K562 (cell line): ENCODE data around the gene CD9. TPM values are rescaled to one million over a fixed set of nuclear protein-coding genes. Genes with fewer than 3 reads are reported as not detected.
"Not testable (repeated sequence)": the region's sequence is repeated elsewhere in the genome, so short reads cannot be mapped to it uniquely, and the experiment has no call there.

Source experiments
- ATAC-seq: fragments of 200-7000 bp; cut with Tn5 transposase; 3 replicates; pipeline ENCODE4 v1.9.1; 2020; ENCODE audit warnings: moderate library complexity
- BruUV-seq: library from RNA; stranded (reverse); fragments of 400-500 nt; replicated peaks from 2 replicates; lab custom pipeline; 2021; lab: Mats Ljungman, UMichigan
- CTCF ChIA-PET: fragments of 300-600 bp; formaldehyde crosslinking; extraction: SDS; loops from one replicate; lab custom pipeline; 2021; ENCODE audit warnings: low intra/inter-chr PET ratio; lab: Yijun Ruan, JAX
- POLR2A ChIA-PET: fragments of 300-600, 350-650 bp; sonication (Branson Sonifier 250); formaldehyde crosslinking; extraction: SDS; loops from one replicate; lab custom pipeline; 2021; ENCODE audit warnings: antibody characterized with exemption, inconsistent platforms; lab: Yijun Ruan, JAX
- DNase-seq, 4 experiments: peaks; one replicate each; pipeline versions ENCODE4 v3.0.0 to v3.0.0-alpha.2; 2011 to 2018; ENCODE audit warnings: low spot score in 3 of 4, mixed read lengths in 3 of 4; ENCODE audit errors: extremely low read depth in 1 of 4
- FAIRE-seq: peaks from 2 replicates; lab custom pipeline; 2011; peaks lifted over from hg19 to GRCh38; lab: Jason Lieb, UNC
- H2AFZ ChIP-seq: 2 replicates; pipeline ENCODE4 v1.6.0; 2011; ENCODE audit warnings: low read depth, low read length, control low read depth, inconsistent platforms
- H3K27ac ChIP-seq: fragments of 200-600 bp; 3 replicates; pipeline ENCODE4 v1.8.0; 2011; ENCODE audit warnings: low read depth, mild to moderate bottlenecking, control low read depth, inconsistent platforms, low read length, moderate library complexity, mixed read lengths; ENCODE audit errors: extremely low read depth
- H3K27me3 ChIP-seq, 2 experiments: fragments of 300-600 bp in 1 of 2; 2 replicates in 1 of 2; 3 replicates in 1 of 2; pipeline versions ENCODE4 v1.6.0 to v1.8.0; 2011; ENCODE audit warnings: inconsistent platforms in 2 of 2, low read length in 2 of 2, mild to moderate bottlenecking in 1 of 2, mixed read lengths in 1 of 2, moderate library complexity in 1 of 2; ENCODE audit not compliant: control insufficient read depth in 2 of 2, insufficient read depth in 2 of 2
- H3K36me3 ChIP-seq: fragments of 300-600 bp; 3 replicates; pipeline ENCODE4 v1.8.0; 2011; ENCODE audit warnings: mild to moderate bottlenecking, low read length, inconsistent platforms; ENCODE audit not compliant: control insufficient read depth, insufficient read depth
- H3K4me1 ChIP-seq, 2 experiments: fragments of 200-600 bp in 1 of 2; replicated peaks in 1 of 2; 2 replicates in 1 of 2; 3 replicates in 1 of 2; pipeline versions ENCODE4 v1.5.1 to v1.8.0; 2011; ENCODE audit warnings: inconsistent platforms in 2 of 2, low read length in 2 of 2, mild to moderate bottlenecking in 1 of 2, mixed read lengths in 1 of 2, moderate library complexity in 1 of 2; ENCODE audit not compliant: control insufficient read depth in 2 of 2, insufficient read depth in 2 of 2
- H3K4me2 ChIP-seq: 2 replicates; pipeline ENCODE4 v1.6.1; 2011; ENCODE audit warnings: low read length, control low read depth, inconsistent platforms, mixed read lengths; ENCODE audit not compliant: insufficient read depth
- H3K4me3 ChIP-seq: fragments of 200-600 bp; sonication (generic), shearing (Covaris generic); 2 replicates; pipeline ENCODE4 v1.5.1; 2016; ENCODE audit warnings: control low read depth, inconsistent platforms
- H3K79me2 ChIP-seq: fragments of 200-600 bp; 3 replicates; pipeline ENCODE4 v1.8.0; 2011; ENCODE audit warnings: low read length, inconsistent platforms; ENCODE audit not compliant: control insufficient read depth, insufficient read depth
- H3K9ac ChIP-seq, 2 experiments: 2 replicates each; pipeline versions ENCODE4 v1.6.0 to v1.6.1; 2011; ENCODE audit warnings: low read depth in 2 of 2, low read length in 2 of 2, control low read depth in 1 of 2, inconsistent platforms in 1 of 2, mild to moderate bottlenecking in 1 of 2, mixed read lengths in 1 of 2; ENCODE audit not compliant: insufficient read depth in 1 of 2
- H3K9me1 ChIP-seq: one replicate; pipeline ENCODE4 v1.6.0; 2011; ENCODE audit warnings: inconsistent platforms, mild to moderate bottlenecking, low read length, moderate library complexity; ENCODE audit not compliant: control insufficient read depth, insufficient read depth
- H3K9me3 ChIP-seq: replicated peaks from 2 replicates; pipeline ENCODE4 v1.5.1; 2011; ENCODE audit warnings: low read depth, low read length, inconsistent platforms; ENCODE audit not compliant: control insufficient read depth, insufficient read depth
- H4K20me1 ChIP-seq: replicated peaks from 2 replicates; pipeline ENCODE4 v1.6.1; 2011; ENCODE audit warnings: low read length, inconsistent platforms, mixed read lengths; ENCODE audit not compliant: control insufficient read depth, insufficient read depth
- POLR2AphosphoS2 ChIP-seq: IDR thresholded peaks from 2 replicates; pipeline ENCODE4 v1.6.1; 2012; ENCODE audit warnings: low read length, improper control_type of control experiment
- RERE ChIP-seq: sonication (generic); formaldehyde crosslinking; IDR thresholded peaks from 2 replicates; pipeline ENCODE4 v1.8.0; 2023; ENCODE audit warnings: missing genetic modification reagents, mild to moderate bottlenecking, borderline replicate concordance
- WGBS: fragments of 100-300 bp; shearing (Covaris generic); methylation state at CpG from one replicate; pipeline ENCODE4 v1.1.6; 2016; ENCODE audit warnings: low coverage, mixed read lengths; ENCODE audit not compliant: insufficient coverage; ENCODE audit errors: missing lambda C conversion rate; 5-methylcytosine and 5-hydroxymethylcytosine counted together
- in situ Hi-C: fragments of 300-500 bp; cut with MboI; formaldehyde crosslinking; loops from 4 replicates; pipeline ENCODE4 v1.15.0; 2018; ENCODE audit warnings: inconsistent platforms, mixed read lengths
- intact Hi-C: fragments of 100-400 bp; cut with micrococcal nuclease; formaldehyde crosslinking; loops from 2 replicates; pipeline ENCODE4 v1.14.2; 2022
- polyA plus RNA-seq, 8 experiments: library from polyadenylated mRNA; depleted of rRNA in 4 of 8; stranded (reverse) in 5 of 8; unstranded in 3 of 8; fragments of >200 nt; fragmentation: Nextera tagmentation in 2 of 8; fragmentation: Illumina TruSeq in 1 of 8; extraction: Ambion mirVana in 2 of 8; extraction: Trizol in 1 of 8; gene quantifications; 2 replicates each; pipeline versions ENCODE4 v1.2.1 to v1.2.3, GENCODE V29; 2011 to 2014; ENCODE audit warnings: inconsistent platforms in 1 of 8, missing spikeins in 1 of 8
- total RNA-seq, 7 experiments: library from RNA; depleted of rRNA in 6 of 7; stranded (reverse); fragments of >200 nt in 6 of 7; fragmentation: Illumina TruSeq in 2 of 7; extraction: Trizol in 2 of 7; gene quantifications; 2 replicates each; pipeline versions ENCODE4 v1.2.1 to v1.2.3, GENCODE V29; 2011 to 2021; ENCODE audit warnings: low replicate concordance in 1 of 7

Gene CD9
- total and polyA plus RNA-seq, 9 of the 15 experiments (the other 6 are each of a cell fraction or from before 2014, with no cell fraction given) = 0.43 to 5.6 (median 0.62) TPM

GRCh38 chr12:6208130-6208529, 7.9 kb downstream of the CD9 start:
- H3K27me3 ChIP-seq = peaks cover 5 to 48% of the 10 kb centered on the region in 2 experiments
- DNase-seq (no peak), ATAC-seq (no peak), FAIRE-seq (no peak)
- H3K4me2 ChIP-seq = no peak overlapping the region
- H3K9ac ChIP-seq = no peak overlapping the region
- CTCF ChIA-PET = no interaction called here
- POLR2A ChIA-PET = interaction anchor here (0.5 to 1.2 kb wide), 2 partner anchors 11 to 54 kb away, joined by 3 read pairs; no protein-coding TSS in a partner anchor
- H3K79me2 ChIP-seq = no peaks in the 10 kb centered on the region
- no peaks in the 10 kb centered on the region for H3K9me1 ChIP-seq
- no peak overlapping the region for H2AFZ ChIP-seq
- no peaks in the 10 kb centered on the region for H4K20me1 ChIP-seq
- BruUV-seq = no TSS peak
- intact Hi-C loops = no loop called here
- no peaks in the 10 kb centered on the region for H3K36me3 ChIP-seq
- 19% methylated on average over 4 of the region's 6 CpGs for WGBS
- no peak overlapping the region for H3K27ac ChIP-seq
- TF ChIP-seq POLR2AphosphoS2 = no peak
- no peak for TF ChIP-seq RERE (CRISPR knock-in tag)
- no peak overlapping the region for H3K4me3 ChIP-seq
- H3K9me3 ChIP-seq = no peaks in the 10 kb centered on the region
- in situ Hi-C loops = loop anchor here (5.0 kb wide), 1 partner anchor 69 kb away; no protein-coding TSS in a partner anchor
- no peaks in the 10 kb centered on the region; a peak in 1 of 5 replicates for H3K4me1 ChIP-seq

GRCh38 chr12:6209428-6209827, 9.2 kb downstream of the CD9 start:
- H3K27ac ChIP-seq, H3K9me3 ChIP-seq, ATAC-seq, CTCF ChIA-PET, intact Hi-C loops, H3K4me1 ChIP-seq, H4K20me1 ChIP-seq, H2AFZ ChIP-seq, DNase-seq, H3K9me1 ChIP-seq, FAIRE-seq, H3K79me2 ChIP-seq, H3K4me2 ChIP-seq, H3K9ac ChIP-seq, H3K36me3 ChIP-seq, H3K4me3 ChIP-seq, BruUV-seq: not testable (repeated sequence)
- in situ Hi-C loops = loop anchor here (5.0 kb wide), 1 partner anchor 68 kb away; no protein-coding TSS in a partner anchor
- peaks cover 5 to 56% of the 10 kb centered on the region in 2 experiments for H3K27me3 ChIP-seq
- POLR2A ChIA-PET = interaction anchor here (1.1 kb wide), 1 partner anchor 14 kb away, joined by 5 read pairs; no protein-coding TSS in a partner anchor
- WGBS = 0% methylated on average over 4 of the region's 4 CpGs
